CD4-positive, alpha-beta T cell treated with Interleukin-17A for 1 hour (primary cell): ENCODE data around the gene NUPR2.
"Not testable (repeated sequence)": the region's sequence is repeated elsewhere in the genome, so short reads cannot be mapped to it uniquely, and the experiment has no call there.

ENCODE experiments used
- DNase-seq: peaks from one replicate; pipeline ENCODE4 v3.0.0-alpha.2; 2020

The NUPR2 gene, protein sequence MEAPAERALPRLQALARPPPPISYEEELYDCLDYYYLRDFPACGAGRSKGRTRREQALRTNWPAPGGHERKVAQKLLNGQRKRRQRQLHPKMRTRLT

DNA sequence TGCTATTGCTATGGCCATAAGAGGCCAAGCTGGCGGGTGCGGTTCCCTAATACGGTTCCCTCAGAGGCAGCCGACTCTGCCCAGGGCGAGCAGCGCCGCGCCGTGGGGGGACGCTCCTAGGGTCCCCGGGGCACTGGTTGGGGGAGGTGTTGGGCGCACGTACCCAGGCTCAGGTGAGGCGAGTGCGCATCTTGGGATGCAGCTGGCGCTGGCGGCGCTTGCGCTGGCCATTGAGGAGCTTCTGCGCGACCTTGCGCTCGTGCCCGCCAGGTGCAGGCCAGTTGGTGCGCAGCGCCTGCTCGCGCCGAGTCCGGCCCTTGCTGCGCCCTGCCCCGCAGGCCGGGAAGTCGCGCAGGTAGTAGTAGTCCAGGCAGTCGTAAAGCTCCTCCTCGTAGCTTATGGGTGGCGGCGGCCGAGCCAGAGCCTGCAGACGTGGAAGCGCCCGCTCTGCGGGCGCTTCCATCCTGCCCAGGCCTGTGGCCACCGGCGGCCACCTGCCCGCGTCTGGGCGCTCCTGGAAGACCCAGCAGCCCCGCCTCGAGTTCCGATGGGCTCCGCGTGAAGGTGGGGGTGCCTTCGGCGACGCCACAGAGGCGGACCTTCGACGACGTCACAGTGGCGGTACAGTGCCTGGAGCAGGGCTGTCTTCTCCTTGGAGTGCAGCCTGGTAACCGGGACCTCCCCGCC, at the start of gene NUPR2:
NUPR2 (minus strand) TSS at position 566 of the 687 bp plus-strand sequence; CDS start at position 463, 103 bp downstream.
- DNase-seq, result no peak

DNA sequence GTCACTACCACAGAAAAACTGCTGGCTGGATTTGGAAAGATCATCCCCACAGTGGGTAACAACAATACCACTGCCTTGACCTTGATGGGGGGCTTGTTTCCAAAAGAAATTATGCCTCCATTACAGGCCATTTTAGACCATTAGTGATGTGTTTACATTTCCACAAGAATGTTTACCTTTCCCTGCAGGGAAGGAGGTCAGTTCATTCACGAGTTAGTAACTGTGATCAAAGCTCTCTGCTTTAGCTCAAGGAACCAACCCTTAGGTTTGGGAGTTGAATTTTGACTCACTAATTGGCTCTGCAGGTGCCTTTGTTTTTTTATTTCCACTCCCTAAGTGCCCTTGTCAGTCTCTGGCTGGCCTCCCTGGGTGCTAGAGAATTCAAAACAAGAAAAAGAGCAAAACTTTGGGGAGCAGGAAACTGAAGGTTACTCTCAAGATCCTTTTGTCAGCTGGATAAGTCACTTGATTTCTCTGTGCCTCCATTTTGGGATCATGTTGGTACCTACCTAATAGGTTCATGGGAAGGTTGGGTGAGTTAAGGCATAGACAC, 41.1 kb upstream of the NUPR2 start:
- DNase-seq, result no peak

DNA sequence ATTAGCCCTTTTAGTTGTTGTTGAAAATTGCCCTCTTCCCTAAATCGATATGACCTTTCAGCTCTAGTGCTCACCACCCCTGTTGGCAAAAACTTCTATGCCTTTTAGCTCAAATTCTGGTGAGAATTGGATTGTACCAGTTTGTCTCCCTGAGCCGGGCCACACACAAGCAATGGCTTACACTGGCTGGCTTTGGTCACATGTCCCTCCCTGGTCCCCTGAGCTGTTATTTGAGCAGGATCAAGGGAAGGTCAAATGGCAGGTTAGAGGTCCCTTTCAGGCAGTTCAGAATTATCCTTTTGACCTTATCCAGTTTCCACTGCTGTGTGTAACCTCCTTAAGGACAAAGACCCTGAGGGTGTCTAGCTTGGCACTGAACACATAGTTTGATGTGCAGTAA, 14.8 kb upstream of the NUPR2 start:
- not testable (repeated sequence) for DNase-seq

DNA sequence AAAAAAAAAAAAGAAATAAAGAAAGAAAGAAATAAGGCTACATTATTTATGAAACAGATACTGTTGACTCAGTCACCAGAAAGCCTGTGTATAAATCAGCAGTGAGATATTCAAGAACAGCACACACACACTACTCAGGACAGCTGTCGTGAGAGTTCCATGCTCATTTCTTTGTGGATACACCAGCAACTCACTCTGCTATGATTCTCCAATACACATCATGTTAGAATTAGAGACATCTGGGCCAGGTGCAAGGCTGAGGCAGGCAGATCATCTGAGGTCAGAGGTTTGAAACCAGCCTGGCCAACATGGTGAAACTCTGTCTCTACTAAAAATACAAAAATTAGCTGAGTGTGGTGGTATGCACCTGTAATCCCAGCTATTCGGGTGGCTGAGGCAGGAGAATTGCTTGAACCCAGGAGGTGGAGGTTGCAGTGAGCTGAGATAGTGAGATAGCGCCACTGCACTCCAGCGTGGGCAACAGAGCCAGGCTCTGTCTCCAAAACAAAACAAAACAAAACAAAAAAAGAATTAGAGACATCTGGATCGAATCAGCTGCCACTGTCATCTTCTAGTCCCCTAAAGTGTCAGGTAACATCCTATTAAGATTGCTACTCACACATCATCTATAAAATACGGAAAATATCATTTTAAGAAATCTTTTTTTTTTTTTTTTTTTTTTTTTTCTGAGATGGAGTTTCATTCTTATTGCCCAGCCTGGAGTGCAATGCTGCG, 11.2 kb upstream of the NUPR2 start:
- no peak for DNase-seq

DNA sequence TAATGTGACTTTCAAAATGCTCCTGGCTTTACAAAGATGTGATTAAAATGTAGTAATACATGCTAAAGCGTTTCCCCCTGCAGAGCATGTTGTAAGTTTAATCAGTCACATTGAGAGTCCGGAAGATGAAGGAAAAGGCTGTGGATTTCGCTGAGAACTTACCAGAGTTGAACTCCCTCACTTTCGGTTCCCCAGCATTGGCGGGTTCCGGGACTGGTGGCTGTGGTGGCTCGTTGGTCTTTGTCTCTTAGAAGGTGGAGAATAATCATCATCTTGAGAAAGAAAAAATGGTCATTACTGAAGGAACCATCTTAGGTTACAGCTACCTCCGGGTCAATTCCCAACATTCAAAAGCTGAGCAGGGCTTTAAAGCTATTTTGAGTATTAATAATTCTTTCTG, 9.6 kb upstream of the NUPR2 start:
- DNase-seq, result no peak

DNA sequence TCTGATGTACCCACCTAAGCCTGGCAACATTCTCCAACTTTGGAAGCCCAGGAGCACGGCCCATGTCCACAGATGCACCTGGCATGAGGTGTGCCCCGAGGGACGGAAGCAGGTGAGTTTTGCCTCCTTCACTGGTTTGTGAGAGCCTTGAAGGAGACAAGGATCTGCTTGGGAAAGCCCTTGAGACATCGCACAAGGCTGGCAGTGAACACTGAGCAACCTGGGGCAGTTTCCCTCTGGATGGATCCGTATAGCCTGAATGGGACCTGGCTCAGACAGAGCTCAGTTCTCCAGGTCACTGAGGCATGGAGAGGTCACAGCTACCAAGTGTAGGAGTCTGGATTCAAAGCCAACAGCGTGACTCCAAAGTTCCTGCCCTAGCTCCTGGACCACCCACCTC, 8.8 kb upstream of the NUPR2 start:
- DNase-seq, result no peak

DNA sequence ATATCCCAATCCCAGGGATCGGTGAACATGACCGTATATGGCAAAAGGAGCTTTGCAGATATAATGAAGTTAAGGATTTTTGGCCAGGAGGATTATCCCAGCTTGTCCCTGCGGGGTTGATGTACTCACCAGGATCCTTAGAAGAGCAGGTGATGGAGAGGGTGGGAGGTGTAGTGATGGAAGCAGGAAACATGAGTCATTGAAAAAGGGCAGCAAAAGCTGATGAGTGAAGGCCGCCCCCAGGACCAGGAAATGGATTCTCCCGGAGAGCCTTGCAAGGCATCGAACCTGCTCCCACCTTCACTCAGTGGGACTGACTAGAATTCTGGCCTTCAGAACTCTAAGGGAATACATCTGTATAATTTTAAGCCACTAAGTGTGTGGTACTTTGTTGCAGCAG, 5.2 kb upstream of the NUPR2 start:
- DNase-seq, result no peak

DNA sequence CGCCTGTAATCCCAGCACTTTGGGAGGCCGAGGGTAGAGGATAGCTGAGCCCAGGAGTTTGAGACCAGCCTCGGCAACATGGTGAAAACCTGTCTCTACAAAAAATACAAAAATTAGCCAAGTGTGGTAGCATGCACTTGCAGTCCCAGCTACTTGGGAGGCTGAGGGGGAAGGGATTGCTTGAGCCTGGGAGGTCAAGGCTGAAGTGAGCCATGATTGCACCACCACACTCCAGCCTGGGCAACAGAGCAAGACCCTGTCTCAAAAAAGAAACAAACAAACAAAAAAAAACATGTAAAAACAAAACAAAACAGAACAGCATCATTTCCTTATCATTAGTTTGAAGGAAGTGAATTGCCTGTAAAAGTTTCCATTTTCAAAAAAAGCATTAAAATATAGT, 4.0 kb downstream of the NUPR2 start:
- not testable (repeated sequence) for DNase-seq

DNA sequence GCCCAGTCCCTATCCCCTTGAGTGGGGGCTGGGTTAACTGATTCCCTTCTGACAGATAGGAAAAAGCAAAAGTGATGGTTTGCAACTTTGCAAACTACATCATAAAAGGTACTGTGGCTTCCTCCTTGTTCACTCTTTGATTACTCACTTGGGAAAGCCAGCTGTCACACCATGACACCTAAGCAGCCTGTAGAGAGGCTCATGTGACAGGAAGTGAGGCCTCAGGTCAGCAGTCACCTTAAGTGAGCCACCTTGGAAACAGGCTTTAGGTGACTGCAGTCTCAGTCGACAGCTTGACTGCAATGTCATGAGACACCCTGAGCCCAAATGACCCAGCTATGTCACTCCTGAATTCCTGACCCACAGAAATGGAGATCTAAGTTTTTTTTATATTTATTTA, 5.6 kb downstream of the NUPR2 start:
- DNase-seq, result no peak

DNA sequence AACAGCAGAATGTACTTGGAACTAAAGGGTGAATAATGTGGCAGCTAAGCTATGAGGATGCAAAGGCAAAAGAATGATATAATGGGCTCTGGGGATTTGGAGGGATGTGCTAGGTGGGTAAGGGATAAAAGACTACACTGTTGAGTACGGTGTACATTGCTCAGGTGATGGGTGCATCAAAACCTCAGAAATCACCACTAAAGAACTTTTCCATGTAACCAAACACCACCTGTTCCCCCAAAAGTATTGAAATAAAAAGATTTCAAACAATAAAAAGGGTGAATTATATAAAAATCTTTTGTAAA, 8.3 kb downstream of the NUPR2 start:
- DNase-seq, result no peak

DNA sequence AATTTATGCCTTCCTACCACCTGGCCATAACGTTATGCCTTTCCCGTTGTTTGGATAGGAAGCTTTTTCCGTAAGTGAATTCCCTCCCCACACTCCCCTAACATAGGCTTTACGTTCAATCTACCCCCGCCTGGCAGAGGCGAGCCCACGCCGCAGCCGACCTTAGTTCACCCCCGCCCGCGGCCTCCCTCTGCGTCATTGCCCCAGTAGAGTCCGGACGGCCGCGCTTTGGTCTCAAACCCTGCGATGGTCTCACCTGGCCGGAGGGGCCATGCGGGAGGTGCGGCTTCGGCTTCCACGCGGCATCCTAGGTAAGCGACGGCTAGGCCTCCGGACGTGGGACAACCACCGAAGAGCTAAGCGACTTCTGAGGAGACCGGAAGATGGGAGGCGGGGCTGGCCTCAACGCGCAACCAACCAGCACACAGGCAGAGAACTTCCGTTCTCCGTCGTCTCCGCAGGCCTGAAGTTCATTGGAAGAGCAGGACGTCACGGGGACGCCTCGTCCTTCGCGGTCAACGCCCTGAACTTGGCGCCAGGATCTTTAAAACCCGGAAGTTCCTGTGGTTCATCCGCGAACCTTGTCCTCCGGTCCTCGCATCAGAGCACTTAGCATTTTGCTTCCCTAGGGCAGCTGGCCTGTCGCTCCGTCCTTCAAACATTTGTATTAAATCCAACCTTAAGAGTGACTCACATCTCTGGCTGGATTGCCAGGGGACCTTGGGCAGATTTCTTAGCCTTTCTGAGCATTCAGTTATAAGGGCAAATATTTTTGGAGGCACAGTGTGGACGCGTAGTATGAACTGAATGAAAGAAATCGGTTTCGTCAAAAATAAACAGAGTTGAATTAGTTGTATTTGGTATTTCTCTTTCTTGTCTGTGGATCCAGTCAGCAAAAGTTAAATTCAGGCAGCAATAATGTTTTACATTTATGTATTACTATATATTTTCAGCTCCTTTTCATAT, 9.8 kb downstream of the NUPR2 start, which contains the start of gene CHCHD2:
CHCHD2 (minus strand) TSS at position 369 of the 966 bp plus-strand sequence; CDS start at position 306, 63 bp downstream.
- peak; percentile 97 for DNase-seq

DNA sequence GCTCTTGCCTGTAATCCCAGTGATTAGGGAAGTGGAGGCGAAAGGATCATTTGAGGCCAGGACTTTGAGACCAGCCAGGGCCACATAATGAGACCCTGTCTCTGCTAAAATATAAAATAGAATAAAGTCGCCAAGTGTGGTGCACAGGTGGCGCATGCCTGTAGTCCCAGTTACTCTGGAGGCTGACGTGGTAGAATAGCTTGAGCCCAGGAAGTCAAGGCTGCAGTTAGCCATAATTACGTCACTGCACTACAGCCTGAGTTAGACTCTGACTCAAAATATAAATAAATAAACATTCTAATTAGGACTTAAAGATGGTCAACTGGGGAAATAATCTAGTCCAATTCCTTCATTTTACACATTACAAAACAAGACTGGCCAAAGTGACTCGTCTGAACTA, 10.7 kb downstream of the NUPR2 start:
- peak; percentile 59 for DNase-seq

DNA sequence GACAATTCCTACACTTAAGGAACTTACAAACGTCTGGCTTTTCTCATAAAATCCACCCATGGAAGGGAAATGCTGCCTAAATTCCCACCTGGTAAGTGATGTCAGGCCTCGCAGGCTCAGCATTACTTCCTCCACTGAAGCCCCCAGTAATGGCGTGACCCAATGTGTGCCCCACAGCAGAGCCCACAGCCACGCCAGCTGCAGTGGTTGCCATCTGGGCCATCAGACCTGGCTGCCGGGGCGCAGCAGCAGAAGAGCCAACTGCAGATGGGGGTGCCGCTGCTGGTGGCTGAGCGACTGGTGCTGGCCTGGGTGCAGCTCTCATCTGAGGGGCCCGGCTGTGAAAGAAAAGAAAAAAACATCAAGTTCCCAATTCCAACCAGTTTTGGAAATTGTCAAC, 12.1 kb downstream of the NUPR2 start:
- DNase-seq, result not testable (repeated sequence)

DNA sequence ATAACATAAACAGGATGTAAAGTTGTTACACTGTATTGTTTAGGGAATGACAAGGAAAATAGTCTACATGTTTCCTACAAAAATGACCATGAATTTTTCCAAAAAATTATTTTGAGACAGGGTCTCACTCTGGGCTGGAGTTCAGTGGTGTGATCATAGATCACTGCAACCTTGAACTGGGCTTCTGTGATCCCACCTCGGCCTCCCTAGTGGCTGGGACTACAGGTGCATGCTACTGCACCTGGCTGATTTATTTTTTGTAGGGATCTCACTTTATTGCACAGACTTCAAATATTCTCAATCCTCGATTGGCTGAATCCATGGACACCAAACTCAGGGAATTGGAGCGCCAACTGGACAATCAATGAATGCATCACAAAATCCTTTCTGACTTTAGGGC, 16.6 kb downstream of the NUPR2 start:
- DNase-seq, result no peak

DNA sequence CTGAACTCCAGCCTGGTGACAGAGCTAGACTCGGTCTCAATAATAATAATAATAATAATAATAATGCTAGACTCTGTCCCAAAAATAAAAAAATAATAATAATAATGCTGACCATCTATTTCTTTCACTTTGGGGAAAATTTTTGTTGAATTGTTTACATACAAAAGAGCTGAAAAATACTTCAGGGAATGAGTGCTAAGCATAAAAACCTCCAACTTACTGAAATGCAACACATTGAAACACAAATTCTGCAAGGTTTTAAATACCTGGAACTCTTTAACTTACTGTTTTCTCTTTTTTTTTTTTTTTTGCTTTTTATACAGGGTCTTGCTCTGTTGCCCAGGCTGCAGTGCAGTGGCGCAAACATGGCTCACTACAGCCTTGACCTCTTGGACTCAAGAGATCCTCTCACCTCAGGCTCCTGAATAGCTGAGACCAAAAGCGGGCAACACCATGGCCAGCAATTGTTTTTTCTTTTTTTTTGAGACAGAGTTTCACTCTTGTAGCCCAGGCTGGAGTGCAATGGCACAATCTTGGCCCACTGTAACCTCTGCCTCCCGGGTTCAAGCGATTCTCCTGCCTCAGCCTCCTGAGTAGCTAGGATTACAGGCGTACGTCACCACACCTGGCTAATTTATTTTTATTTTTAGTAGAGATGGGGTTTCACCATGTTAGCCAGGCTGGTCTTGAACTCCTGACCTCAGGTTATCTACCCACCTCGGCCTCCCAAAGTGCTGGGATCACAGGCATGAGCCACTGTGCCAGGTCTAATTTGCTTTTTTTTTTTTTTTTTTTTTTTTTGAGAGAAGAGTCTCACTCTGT, 17.8 kb downstream of the NUPR2 start:
- DNase-seq, result not testable (repeated sequence)

DNA sequence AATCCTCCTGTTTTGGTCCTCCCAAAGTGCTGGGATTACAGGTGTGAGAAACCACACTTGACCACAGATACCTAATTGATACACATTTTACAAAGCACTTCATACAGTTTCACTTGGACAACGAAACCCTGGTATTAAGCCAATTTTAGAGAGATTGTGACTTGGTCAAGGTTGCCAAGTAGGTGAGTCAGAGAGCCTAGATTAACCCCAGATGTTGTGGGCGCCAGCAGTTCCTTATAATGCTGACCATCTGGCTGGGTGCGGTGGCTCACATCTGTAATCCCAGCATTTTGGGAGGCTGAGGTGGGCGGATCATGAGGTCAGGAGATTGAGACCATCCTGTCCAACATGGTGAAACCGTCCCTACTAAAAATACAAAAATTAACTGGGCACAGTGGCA, 18.5 kb downstream of the NUPR2 start:
- DNase-seq, result no peak

DNA sequence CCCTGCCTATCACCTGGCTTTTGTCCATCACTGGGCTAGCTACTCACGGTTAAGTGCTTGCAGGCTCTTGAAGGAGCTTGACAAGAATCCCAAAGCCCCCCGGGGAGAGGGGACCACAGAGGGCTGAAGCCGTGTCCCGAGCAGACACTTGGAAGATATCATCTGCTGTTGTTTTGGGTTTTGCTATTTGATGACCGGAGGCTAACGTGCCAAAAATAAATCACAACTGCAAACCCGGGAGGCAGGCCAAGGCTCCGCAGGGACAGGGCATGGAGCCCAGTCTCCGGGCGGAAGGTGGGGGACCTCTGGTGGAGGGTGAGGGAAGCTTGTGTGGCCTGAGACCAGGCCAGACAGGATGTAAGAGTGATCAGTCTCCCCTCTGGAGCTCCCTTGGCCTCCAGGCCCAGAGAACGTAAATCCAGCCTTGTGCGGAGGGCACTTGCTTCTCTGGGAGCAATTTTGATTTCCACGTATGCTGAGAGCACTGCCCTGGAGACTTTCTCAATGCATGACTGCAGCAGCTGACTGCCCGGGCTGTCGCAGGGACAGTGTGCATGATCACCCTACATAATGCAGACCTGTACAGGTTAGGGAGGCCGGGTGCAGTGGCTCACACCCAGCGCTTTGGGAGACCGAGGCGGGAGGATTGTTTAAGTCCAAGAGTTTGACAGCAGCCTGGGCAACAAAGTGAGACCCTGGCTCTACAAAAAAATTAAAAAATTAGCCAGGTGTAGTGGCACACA, 23.3 kb downstream of the NUPR2 start, which contains the start of gene PHKG1:
PHKG1 (minus strand) TSS at position 164 of the 743 bp plus-strand sequence. CDS start 4,011 bp downstream, outside the sequence.
- no peak for DNase-seq

DNA sequence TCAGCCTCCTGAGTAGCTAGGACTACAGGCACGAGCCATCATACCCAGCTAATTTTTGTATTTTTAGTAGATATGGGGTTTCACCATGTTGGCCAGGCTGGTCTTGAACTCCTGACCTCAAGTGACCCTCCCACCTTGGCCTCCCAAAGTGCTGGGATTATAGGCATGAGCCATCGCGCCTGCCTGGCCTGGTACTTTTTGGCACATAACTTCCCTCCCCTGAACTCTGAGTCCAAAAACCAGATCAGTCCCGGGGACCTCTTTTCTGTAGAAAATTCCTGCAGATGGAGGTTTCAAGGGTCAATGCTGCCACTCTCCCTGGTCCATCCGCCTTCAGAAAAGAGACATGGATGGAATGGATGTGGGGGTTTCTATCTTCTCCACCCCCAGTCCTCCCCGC, 23.8 kb downstream of the NUPR2 start:
- not testable (repeated sequence) for DNase-seq

DNA sequence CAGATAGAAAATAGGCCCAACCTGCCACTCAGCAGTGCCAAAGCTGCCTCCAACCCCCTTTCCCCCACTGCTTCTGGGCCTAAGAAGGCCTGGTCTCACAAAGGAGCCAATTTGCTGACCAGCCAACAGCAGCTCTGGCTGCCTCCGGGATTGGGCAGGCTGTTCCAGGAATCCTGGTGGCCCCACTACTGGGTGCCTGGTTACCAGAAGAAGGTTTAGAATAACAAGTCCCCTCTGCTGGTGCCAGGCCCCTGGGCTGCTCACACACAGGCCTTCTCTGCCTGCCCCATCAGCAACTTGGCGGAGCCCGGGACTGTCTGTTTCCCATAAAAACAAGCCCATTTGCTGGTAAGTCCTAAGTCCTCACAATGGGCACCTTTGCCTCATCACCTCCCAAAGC, 24.6 kb downstream of the NUPR2 start:
- DNase-seq, result no peak

DNA sequence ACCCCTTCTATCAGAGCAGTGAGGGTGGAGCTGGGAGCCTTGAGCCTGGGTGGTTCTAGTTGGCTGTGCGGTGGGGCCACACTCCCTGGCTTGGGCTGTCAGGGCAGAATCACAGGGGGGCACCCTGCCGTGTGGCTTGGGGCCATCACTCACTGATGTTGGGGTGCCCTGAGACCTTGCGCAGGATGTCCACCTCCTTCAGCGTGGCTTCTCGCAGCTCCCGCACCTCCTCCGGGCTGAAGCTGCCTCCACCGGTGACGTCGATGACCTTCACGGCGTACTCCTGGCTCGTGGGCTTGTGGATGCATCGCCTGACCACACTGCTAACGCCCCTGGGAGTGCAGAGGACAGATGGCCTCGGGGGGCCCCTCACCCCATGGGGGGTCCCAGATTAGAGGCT, 28.8 kb downstream of the NUPR2 start:
- DNase-seq, result no peak

DNA sequence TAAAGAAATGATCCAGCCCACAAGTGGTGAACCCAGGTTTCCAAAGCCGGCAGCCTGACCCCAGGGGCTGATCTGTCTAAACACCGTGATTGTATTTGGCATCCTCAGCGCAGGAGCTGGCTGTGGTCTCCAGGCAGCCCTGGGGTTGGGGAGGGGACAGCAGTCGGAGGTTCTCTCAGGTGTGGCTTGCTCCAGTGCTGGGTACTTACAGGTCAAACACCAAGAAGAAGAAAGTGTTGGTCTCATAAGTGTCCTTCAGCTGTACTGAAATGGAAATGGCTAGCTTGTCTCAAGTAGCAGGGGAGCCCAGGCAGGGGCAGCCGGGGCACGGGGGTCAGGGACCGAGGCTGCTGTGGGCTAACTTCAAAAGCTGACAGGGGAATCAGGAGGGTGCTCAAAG, 29.5 kb downstream of the NUPR2 start:
- no peak for DNase-seq
